K562 (cell line): ENCODE measurements around the gene OR2B3. TPM values are rescaled to one million over a fixed set of nuclear protein-coding genes. Genes with fewer than 3 reads are reported as not detected.

Experiments
- ARHGAP35 ChIP-seq: fragments of 450-650 bp; IDR thresholded peaks from 2 replicates; pipeline ENCODE4 v1.6.1; 2018; ENCODE audit not compliant: partially characterized antibody
- ARID1B ChIP-seq: fragments of 450-650 bp; IDR thresholded peaks from 2 replicates; pipeline ENCODE4 v1.6.1; 2016; ENCODE audit warnings: antibody characterized with exemption, mild to moderate bottlenecking, inconsistent platforms
- CBX5 ChIP-seq: IDR thresholded peaks from 2 replicates; pipeline ENCODE4 v1.6.1; 2014; ENCODE audit warnings: low read depth, borderline replicate concordance
- ETS2 ChIP-seq: IDR thresholded peaks from 2 replicates; pipeline ENCODE4 v1.6.1; 2016; ENCODE audit warnings: borderline replicate concordance, missing genetic modification characterization, mild to moderate bottlenecking, moderate library complexity, missing compliant biosample characterization; ENCODE audit not compliant: poor library complexity, severe bottlenecking
- GATA2 ChIP-seq: sonication (generic); formaldehyde crosslinking; IDR thresholded peaks from 2 replicates; pipeline ENCODE4 v1.4.0; 2020; ENCODE audit warnings: mild to moderate bottlenecking, missing genetic modification reagents
- GTF2A2 ChIP-seq: IDR thresholded peaks from 2 replicates; pipeline ENCODE4 v1.6.1; 2016; ENCODE audit warnings: mild to moderate bottlenecking, missing genetic modification characterization, missing compliant biosample characterization
- KDM4B ChIP-seq, 2 experiments: fragments of 450-650 bp in 1 of 2; sonication (generic) in 1 of 2; IDR thresholded peaks; 2 replicates each; pipeline ENCODE4 v1.6.1; 2016 to 2017; ENCODE audit warnings: borderline replicate concordance in 2 of 2, antibody characterized with exemption in 1 of 2, low read depth in 1 of 2, mild to moderate bottlenecking in 1 of 2
- KLF10 ChIP-seq: fragments of 250-450 bp; sonication (Bioruptor Pico); IDR thresholded peaks from 2 replicates; pipeline ENCODE4 v1.6.1; 2021; ENCODE audit warnings: matching md5 sums
- MAZ ChIP-seq, 2 experiments: fragments of 450-650 bp in 1 of 2; sonication (generic) in 1 of 2; formaldehyde crosslinking; IDR thresholded peaks in 1 of 2; conservative IDR thresholded peaks in 1 of 2; 2 replicates each; pipeline versions ENCODE4 v1.4.0 to v1.5.0; 2020; ENCODE audit warnings: mild to moderate bottlenecking in 1 of 2, missing genetic modification reagents in 1 of 2
- PCBP1 ChIP-seq: fragments of 200-400 bp; formaldehyde crosslinking; IDR thresholded peaks from 2 replicates; pipeline ENCODE4 v1.6.1; 2018; ENCODE audit warnings: mild to moderate bottlenecking, low read depth, low read length; ENCODE audit not compliant: poor library complexity, severe bottlenecking
- POLR3A ChIP-seq: IDR thresholded peaks from 2 replicates; pipeline ENCODE4 v1.6.1; 2011; ENCODE audit warnings: borderline replicate concordance, mild to moderate bottlenecking, moderate library complexity; ENCODE audit not compliant: insufficient read length, insufficient read depth; ENCODE audit errors: extremely low read depth
- RAD21 ChIP-seq, 2 experiments: fragments of 250-450 bp in 1 of 2; fragments of 450-650 bp in 1 of 2; sonication (Bioruptor Pico) in 1 of 2; formaldehyde crosslinking in 1 of 2; IDR thresholded peaks in 1 of 2; conservative IDR thresholded peaks in 1 of 2; 2 replicates each; pipeline versions ENCODE4 v1.4.0 to v1.8.0; 2020 to 2022; ENCODE audit warnings: mild to moderate bottlenecking in 2 of 2, moderate library complexity in 1 of 2
- ZC3H11A ChIP-seq: IDR thresholded peaks from 2 replicates; pipeline ENCODE4 v1.6.1; 2012; ENCODE audit warnings: low read depth, low read length, improper control_type of control experiment
- ZNF121 ChIP-seq: sonication (generic); formaldehyde crosslinking; conservative IDR thresholded peaks from 2 replicates; pipeline ENCODE4 v1.8.0; 2022; ENCODE audit warnings: missing genetic modification reagents
- ZNF217 ChIP-seq: sonication (generic); formaldehyde crosslinking; IDR thresholded peaks from 2 replicates; pipeline ENCODE4 v1.8.0; 2022; ENCODE audit warnings: mild to moderate bottlenecking, missing genetic modification reagents
- ZNF431 ChIP-seq: sonication (generic); formaldehyde crosslinking; IDR thresholded peaks from 2 replicates; pipeline ENCODE4 v1.8.0; 2022; ENCODE audit warnings: mild to moderate bottlenecking, missing genetic modification reagents
- ZNF830 ChIP-seq: fragments of 250-450 bp; sonication (Bioruptor Pico); IDR thresholded peaks from 2 replicates; pipeline ENCODE4 v1.5.0; 2021; ENCODE audit warnings: mild to moderate bottlenecking
- polyA plus RNA-seq, 8 experiments: library from polyadenylated mRNA; depleted of rRNA in 4 of 8; stranded (reverse) in 5 of 8; unstranded in 3 of 8; fragments of >200 nt; fragmentation: Nextera tagmentation in 2 of 8; fragmentation: Illumina TruSeq in 1 of 8; extraction: Ambion mirVana in 2 of 8; extraction: Trizol in 1 of 8; gene quantifications; 2 replicates each; pipeline versions ENCODE4 v1.2.1 to v1.2.3, GENCODE V29; 2011 to 2014; ENCODE audit warnings: inconsistent platforms in 1 of 8, missing spikeins in 1 of 8
- total RNA-seq, 7 experiments: library from RNA; depleted of rRNA in 6 of 7; stranded (reverse); fragments of >200 nt in 6 of 7; fragmentation: Illumina TruSeq in 2 of 7; extraction: Trizol in 2 of 7; gene quantifications; 2 replicates each; pipeline versions ENCODE4 v1.2.1 to v1.2.3, GENCODE V29; 2011 to 2021; ENCODE audit warnings: low replicate concordance in 1 of 7
- TF ChIP-seq, protein P1 (sequence below): fragments of 250-450 bp; sonication (Bioruptor Pico); IDR thresholded peaks from 2 replicates; pipeline ENCODE4 v1.5.0; 2021; ENCODE audit warnings: mild to moderate bottlenecking, borderline replicate concordance
- TF ChIP-seq, protein P2 (sequence below): sonication (generic); formaldehyde crosslinking; IDR thresholded peaks from 2 replicates; pipeline ENCODE4 v1.8.0; 2022; ENCODE audit warnings: missing genetic modification reagents, mild to moderate bottlenecking, moderate library complexity, borderline replicate concordance
- TF ChIP-seq, protein P3 (sequence below): sonication (generic); formaldehyde crosslinking; IDR thresholded peaks from 2 replicates; pipeline ENCODE4 v1.8.1; 2022; ENCODE audit warnings: missing genetic modification reagents

OR2B3 gene
- total and polyA plus RNA-seq, 9 of the 15 experiments (the other 6 are each of a cell fraction or from before 2014, with no cell fraction given), result not detected

DNA sequence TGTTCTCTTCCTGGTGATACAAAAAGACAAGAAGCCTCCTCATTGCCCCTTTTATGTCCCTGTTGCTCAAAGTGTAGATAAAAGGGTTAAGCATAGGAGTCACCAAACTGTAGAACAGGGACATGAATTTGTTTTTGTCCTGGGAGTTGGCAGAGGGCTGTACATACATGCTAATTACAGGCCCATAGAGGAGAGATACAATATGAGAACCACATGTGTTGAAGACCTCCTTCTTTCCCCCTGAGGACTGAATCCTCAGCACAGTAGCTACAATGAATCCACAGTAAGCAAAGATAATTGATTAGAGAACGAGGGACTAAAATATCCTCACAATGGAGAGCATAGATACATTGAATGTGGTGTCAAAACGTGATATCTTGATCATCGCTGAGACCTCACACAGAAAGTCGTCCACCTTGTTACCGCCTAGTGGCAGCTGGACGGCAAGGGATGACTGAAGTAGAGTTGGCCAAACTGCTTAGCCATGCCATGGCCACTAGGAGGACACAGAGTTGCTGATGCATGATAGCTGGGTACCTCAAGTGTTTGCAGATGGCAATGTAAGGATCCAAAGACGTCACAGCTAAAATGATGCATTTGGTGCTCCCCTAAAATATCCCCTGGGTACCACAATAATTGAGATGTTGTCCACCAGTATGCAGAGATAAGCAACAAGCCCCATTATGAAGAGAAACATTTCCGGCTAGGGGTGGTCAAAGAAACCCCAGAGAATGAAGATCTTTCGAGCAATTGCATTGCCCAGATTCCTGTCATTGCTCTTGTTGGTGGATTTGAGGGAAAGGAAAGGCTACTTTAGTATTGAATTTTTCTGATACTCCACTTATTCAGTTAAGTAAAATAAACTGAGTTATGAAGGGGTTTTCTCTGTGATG lies 15.0 kb downstream of the OR2B3 start (continued):
- TF ChIP-seq ETS2 (no peak), ZC3H11A (no peak), CBX5 (no peak), ZNF217 (no peak), RAD21 (CRISPR knock-in tag; conservative IDR thresholded peaks at IDR 0.05 in 1 of 2, IDR thresholded peaks at IDR 0.05 in 1 of 2) (peak; percentile 40 to 73; a peak in 3 of 4 replicates), GATA2 (CRISPR knock-in tag) (0 out of 2 replicates have a peak, but pooled peaks have one; percentile 38), GTF2A2 (tag) (no peak), POLR3A (no peak), ZNF431 (CRISPR knock-in tag) (no peak), KDM4B (IDR thresholded peaks at IDR 0.05; ENCODE audit: borderline replicate concordance in 2 of 2, low read depth in 1 of 2) (no peak), KLF10 (CRISPR knock-in tag) (no peak), PCBP1 (no peak), ZNF830 (no peak), MAZ (CRISPR knock-in tag; conservative IDR thresholded peaks at IDR 0.05 in 1 of 2, IDR thresholded peaks at IDR 0.05 in 1 of 2) (no peak), ARHGAP35 (no peak), ARID1B (no peak), ZNF121 (CRISPR knock-in tag) (no peak)
- TF ChIP-seq, protein P1, sequence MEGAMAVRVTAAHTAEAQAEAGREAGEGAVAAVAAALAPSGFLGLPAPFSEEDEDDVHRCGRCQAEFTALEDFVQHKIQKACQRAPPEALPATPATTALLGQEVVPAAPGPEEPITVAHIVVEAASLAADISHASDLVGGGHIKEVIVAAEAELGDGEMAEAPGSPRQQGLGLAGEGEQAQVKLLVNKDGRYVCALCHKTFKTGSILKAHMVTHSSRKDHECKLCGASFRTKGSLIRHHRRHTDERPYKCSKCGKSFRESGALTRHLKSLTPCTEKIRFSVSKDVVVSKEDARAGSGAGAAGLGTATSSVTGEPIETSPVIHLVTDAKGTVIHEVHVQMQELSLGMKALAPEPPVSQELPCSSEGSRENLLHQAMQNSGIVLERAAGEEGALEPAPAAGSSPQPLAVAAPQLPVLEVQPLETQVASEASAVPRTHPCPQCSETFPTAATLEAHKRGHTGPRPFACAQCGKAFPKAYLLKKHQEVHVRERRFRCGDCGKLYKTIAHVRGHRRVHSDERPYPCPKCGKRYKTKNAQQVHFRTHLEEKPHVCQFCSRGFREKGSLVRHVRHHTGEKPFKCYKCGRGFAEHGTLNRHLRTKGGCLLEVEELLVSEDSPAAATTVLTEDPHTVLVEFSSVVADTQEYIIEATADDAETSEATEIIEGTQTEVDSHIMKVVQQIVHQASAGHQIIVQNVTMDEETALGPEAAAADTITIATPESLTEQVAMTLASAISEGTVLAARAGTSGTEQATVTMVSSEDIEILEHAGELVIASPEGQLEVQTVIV (CRISPR knock-in tag), result no peak
- TF ChIP-seq, protein P2, sequence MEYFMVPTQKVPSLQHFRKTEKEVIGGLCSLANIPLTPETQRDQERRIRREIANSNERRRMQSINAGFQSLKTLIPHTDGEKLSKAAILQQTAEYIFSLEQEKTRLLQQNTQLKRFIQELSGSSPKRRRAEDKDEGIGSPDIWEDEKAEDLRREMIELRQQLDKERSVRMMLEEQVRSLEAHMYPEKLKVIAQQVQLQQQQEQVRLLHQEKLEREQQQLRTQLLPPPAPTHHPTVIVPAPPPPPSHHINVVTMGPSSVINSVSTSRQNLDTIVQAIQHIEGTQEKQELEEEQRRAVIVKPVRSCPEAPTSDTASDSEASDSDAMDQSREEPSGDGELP (CRISPR knock-in tag), result 0 out of 2 replicates have a peak, but pooled peaks have one; percentile 29
- TF ChIP-seq, protein P3, sequence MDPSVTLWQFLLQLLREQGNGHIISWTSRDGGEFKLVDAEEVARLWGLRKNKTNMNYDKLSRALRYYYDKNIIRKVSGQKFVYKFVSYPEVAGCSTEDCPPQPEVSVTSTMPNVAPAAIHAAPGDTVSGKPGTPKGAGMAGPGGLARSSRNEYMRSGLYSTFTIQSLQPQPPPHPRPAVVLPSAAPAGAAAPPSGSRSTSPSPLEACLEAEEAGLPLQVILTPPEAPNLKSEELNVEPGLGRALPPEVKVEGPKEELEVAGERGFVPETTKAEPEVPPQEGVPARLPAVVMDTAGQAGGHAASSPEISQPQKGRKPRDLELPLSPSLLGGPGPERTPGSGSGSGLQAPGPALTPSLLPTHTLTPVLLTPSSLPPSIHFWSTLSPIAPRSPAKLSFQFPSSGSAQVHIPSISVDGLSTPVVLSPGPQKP (CRISPR knock-in tag), result no peak
